IPS-NIHi7 (cell line): ENCODE measurements around the gene ZFAND3.

Source experiments
- DNase-seq: peaks from one replicate; pipeline ENCODE4 v3.0.0; 2012; ENCODE audit warnings: mixed read lengths; ENCODE audit errors: extremely low spot score

Gene ZFAND3

DNA sequence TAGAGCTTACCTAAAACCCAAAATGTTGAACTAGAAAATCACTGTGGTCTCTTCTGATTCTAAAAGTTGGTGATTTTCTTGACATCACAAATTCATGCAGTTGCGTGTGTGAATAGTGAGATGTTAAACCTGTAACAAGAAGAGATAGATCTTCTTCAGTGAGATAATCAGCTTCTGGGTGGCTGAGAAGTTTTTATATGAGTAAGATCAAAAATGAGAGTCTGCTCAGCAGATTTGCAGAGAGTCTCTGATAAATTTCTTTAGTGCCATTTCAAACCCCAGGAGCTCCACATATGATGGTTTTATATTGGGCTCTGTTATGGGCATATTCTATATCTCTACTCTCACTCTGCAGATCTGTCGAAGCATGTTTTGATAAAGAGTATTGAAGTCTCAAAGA is 185.4 kb downstream of the ZFAND3 start:
- no peak for DNase-seq

- no peak for DNase-seq
These were observed 192.4 kb downstream of the ZFAND3 start for GRCh38 chr6:38011937-38012336.

DNA sequence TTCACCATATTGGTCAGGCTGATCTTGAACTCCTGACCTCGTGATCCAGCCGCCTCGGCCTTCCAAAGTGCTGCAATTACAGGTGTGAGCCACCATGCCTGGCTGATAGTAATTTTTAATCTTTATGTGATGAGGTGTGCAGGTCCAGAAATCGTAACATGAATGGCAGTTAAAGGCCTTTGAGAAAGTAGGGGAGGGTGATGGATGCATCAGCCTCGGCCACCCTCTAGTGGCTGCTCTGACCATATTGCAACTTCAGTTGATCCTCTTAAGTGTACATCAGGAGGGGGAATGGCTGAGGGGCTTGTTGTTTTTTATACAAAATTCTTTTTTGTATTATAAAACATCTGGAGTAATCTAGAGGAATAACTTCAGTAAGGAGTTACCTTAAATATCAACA is 193.0 kb downstream of the ZFAND3 start:
- DNase-seq, result peak; percentile 67

DNA sequence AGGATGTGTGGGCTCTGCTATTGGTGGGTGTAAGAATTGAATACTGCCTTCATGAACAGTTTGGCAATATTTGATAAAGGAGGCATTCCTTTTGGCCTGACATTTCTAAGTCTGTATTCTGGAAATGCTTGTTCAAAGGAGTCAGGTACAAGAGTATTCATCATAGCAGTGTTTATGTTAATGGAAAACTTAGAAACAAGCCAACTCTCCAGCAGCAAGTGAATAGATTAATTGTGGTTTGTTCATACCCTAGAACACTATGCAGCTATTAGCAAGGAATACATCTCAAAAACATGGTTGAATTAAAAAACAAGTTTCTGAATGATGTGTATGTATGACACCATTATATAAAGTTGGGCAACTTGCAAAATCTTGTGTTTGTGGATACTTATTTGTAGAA is 195.8 kb downstream of the ZFAND3 start:
- DNase-seq, result no peak

- no peak for DNase-seq
These were observed 197.3 kb downstream of the ZFAND3 start for GRCh38 chr6:38016824-38017223.

- DNase-seq, result no peak
These were observed 199.2 kb downstream of the ZFAND3 start for GRCh38 chr6:38018755-38019165.

GRCh38 chr6:38020593-38020992 is 201.1 kb downstream of the ZFAND3 start:
- DNase-seq, result no peak

GRCh38 chr6:38021029-38021428 is 201.5 kb downstream of the ZFAND3 start:
- DNase-seq, result no peak

- no peak for DNase-seq
These were observed 202.0 kb downstream of the ZFAND3 start for GRCh38 chr6:38021571-38021970.

DNA sequence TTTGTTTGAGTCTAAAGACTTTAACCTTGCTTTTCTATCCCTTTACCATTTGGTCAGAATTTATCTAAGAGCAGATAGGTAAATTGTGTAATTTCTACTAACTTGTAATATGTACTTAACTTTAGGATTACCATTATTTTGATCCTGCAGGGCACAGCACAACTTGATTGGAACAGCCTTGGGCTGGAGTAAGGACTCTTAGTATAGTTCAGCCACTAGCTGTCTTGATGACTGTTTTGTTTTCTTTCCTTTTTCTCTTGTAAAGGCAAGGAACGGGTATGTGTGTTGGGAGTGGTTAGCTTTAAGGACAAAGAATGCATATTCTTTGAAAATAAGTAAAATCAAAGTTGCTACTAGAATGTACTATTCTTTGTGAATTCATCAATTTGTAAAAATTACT is 203.2 kb downstream of the ZFAND3 start:
- no peak for DNase-seq

GRCh38 chr6:38024908-38025307 is 205.4 kb downstream of the ZFAND3 start:
- no peak for DNase-seq

GRCh38 chr6:38025451-38025850 is 205.9 kb downstream of the ZFAND3 start:
- DNase-seq, result no peak

GRCh38 chr6:38027685-38028373 is 208.3 kb downstream of the ZFAND3 start:
- DNase-seq, result no peak

- no peak for DNase-seq
These were observed 210.9 kb downstream of the ZFAND3 start for GRCh38 chr6:38030380-38030779.

GRCh38 chr6:38032797-38033196 is 213.3 kb downstream of the ZFAND3 start:
- DNase-seq, result no peak

DNA sequence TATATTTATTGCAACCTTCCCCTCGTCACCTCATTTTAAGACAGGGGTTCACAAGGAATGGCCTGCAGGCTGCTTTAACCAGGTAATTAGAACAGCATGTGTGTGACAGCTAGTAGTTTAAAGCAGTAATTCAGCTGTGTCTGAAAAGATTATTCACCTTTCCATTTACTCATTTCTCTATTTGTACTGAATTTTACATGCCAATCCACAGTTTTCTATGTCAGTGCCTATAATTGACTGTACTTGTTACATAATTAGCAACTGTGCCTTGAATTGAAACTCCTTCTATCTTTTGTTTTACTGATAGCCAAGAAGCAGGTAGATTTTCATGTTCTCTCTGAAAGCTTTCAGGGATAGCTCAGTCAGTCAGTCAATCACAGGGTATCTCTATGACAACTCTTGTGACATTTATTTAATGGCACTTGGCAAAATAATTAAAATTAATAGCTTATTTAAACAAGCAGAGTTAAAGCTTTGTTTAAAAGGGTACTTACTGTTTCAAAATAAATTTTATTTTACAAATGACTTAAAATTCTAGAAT is 214.0 kb downstream of the ZFAND3 start:
- no peak for DNase-seq

DNA sequence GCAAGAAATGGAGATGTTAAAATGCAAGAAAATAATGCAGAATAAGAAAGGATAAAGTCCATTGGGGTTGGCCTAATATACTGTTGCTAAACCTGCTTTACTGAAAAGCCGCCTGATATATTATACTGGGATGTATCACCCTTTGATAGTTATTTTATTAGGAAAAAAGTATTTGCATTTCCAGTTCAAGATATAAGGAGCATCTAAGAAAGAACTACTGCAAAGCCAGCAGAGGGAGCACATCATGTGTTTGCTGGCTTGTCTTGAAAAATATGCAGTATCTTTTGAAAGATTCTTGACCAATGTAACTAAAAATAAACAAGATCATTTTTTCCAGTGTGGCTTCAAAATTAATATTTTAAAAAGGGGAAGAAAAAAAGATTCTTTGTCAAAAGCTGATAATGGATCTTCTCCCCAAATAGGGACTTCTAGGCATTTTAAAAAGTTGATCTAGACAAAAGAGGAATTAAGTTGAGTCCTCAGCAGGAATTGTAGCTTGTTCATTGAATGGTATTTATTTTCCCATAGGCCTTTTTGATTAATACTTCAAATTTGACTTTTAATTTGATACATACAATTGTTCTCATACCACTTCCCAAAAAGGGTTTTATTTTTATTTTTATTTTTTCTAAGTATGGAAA is 214.9 kb downstream of the ZFAND3 start:
- DNase-seq, result no peak

- DNase-seq, result no peak
These were observed 216.0 kb downstream of the ZFAND3 start for GRCh38 chr6:38035478-38035877.

GRCh38 chr6:38039502-38039901 is 220.0 kb downstream of the ZFAND3 start:
- DNase-seq, result no peak

DNA sequence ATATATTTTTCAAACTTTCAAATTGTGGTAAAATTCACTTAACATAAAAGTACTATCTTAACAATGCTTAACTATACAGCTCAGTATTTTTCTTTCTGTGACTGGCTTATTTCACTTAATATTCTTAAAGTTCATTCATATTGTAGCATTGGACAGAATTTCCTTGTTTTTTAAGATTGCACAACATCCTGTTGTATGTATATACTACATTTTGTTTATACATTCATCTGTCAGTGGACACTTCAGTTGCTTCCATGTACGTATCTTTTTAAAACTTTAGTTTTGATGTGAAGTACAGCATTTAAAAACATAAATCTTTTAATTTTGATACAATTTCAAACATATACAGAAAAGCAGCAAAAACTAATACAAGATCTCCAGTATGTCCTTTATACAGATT is 220.7 kb downstream of the ZFAND3 start:
- DNase-seq, result no peak

DNA sequence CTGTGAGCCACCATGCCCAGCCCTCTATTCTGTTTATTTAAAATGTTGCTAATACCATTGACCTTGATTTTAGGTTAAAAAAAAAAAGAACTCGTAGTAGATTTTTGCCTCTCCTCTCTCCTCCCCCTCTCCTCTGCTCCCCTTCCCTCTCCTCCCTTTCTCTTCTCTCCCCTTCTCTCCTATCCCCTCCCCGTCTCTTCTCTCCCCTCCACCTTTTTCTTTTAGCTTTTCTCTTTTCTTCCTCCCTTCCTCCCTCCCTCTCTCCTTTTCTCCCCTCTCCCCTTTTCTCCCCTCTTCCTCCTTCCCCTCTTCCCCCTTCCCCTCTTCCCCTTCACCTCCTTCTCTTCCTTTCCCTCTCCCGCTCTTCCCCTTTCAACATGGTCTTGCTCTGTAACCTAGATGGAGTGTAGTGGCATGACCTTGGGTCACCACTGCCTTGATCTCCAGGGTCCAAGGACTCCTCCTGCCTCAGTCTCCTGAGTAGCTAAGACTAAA is 223.8 kb downstream of the ZFAND3 start:
- DNase-seq, result no peak

DNA sequence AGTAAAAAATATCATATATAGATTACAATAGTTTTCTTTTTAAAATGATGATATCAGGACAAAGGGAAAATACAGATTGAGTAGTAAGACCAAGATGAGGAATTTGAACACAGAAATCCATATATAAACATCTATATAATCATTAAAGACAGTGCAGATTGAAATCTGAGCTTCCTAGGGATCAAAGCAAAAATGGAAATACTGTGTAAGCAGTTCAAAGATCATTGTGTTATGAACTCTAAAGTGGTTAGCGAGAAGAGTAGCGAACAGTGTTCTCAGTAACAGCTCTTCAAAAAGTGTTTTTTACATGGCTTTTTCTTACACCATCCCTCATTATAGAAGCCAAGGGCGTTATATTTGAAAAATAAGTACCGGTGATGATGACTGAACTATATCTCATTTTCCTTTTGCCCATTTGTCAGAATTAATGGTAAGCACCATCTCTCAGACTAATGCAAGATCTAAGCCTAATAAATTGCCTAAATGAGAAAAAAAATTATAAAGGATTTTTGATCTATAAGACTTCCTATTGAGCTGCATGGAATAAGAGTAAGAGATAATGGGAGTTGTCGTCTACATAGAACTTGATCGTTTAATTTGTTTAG is 226.3 kb downstream of the ZFAND3 start:
- DNase-seq, result no peak

DNA sequence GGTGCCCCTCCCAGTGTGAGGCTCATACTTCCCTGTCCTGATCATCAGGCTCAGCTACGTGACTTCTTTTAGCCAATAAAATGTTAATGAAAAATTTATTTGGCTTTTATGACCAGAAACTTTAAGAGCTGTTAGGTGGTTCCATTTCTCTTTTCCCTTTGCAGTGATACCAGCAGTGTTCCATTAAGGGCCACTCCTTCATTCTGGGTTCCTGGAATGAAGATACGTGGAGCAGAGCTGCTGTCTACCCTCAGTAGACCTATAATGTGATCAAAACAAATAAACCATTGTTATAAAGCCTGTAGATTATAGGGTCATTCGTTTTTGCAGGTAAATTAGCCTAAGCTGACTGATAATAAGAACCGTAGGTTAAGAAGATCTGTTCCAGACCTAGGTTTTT is 228.0 kb downstream of the ZFAND3 start:
- DNase-seq, result no peak
